HepG2 (cell line): ENCODE data around the gene ATF7IP. TPM values are rescaled to one million over a fixed set of nuclear protein-coding genes. Genes with fewer than 3 reads are reported as not detected.

ENCODE experiments used
- ATAC-seq: fragments of 200-7000 bp; cut with Tn5 transposase; 3 replicates; pipeline ENCODE4 v1.9.1; 2020; ENCODE audit warnings: mild to moderate bottlenecking, moderate library complexity
- BruUV-seq: library from RNA; stranded (reverse); fragments of 400-500 nt; replicated peaks from 2 replicates; lab custom pipeline; 2021; lab: Mats Ljungman, UMichigan
- CTCF ChIA-PET: fragments of 300-600 bp; formaldehyde crosslinking; extraction: SDS; loops from one replicate; lab custom pipeline; 2021; ENCODE audit warnings: low total read pairs, inconsistent platforms, low intra/inter-chr PET ratio; lab: Yijun Ruan, JAX
- POLR2A ChIA-PET: fragments of 350-600 bp; sonication (Branson Sonifier 250); formaldehyde crosslinking; loops from one replicate; lab custom pipeline; 2020; ENCODE audit warnings: antibody characterized with exemption, inconsistent platforms; lab: Yijun Ruan, JAX
- DNase-seq: peaks from one replicate; pipeline ENCODE4 v3.0.0-alpha.2; 2015; ENCODE audit warnings: low spot score
- FAIRE-seq: peaks from 3 replicates; lab custom pipeline; 2011; peaks lifted over from hg19 to GRCh38; lab: Jason Lieb, UNC
- H2AFZ ChIP-seq: one replicate; pipeline ENCODE4 v1.6.1; 2011; ENCODE audit warnings: low read length, inconsistent platforms
- H3K27ac ChIP-seq: fragments of 300-600 bp; 3 replicates; pipeline ENCODE4 v1.8.0; 2011; ENCODE audit warnings: mixed run types, mild to moderate bottlenecking, mixed read lengths, low read length, inconsistent platforms; ENCODE audit not compliant: insufficient read depth; ENCODE audit errors: extremely low read length
- H3K27me3 ChIP-seq, 2 experiments: fragments of 200-600 bp in 1 of 2; 2 replicates in 1 of 2; 3 replicates in 1 of 2; pipeline versions ENCODE4 v1.6.0 to v1.8.0; 2011; ENCODE audit warnings: low read length in 2 of 2, mild to moderate bottlenecking in 2 of 2, moderate library complexity in 2 of 2, inconsistent platforms in 1 of 2; ENCODE audit not compliant: insufficient read depth in 2 of 2, control insufficient read depth in 1 of 2
- H3K36me3 ChIP-seq, 2 experiments: fragments of 200-600 bp in 1 of 2; replicated peaks in 1 of 2; 2 replicates in 1 of 2; 3 replicates in 1 of 2; pipeline versions ENCODE4 v1.5.1 to v1.8.0; 2011; ENCODE audit warnings: low read length in 2 of 2, inconsistent platforms in 1 of 2; ENCODE audit not compliant: insufficient read depth in 2 of 2, control insufficient read depth in 1 of 2
- H3K4me1 ChIP-seq: 2 replicates; pipeline ENCODE4 v1.5.1; 2012; ENCODE audit warnings: low read length, inconsistent platforms; ENCODE audit not compliant: insufficient read depth
- H3K4me2 ChIP-seq: 2 replicates; pipeline ENCODE4 v1.6.0; 2011; ENCODE audit warnings: low read depth, low read length, inconsistent platforms
- H3K4me3 ChIP-seq, 3 experiments: fragments of 200-600 bp in 1 of 3; sonication (generic), shearing (Covaris generic) in 1 of 3; replicated peaks in 1 of 3; 2 replicates each; pipeline ENCODE4 v1.5.1; 2011 to 2016; ENCODE audit warnings: low read length in 3 of 3, inconsistent platforms in 2 of 3, low read depth in 2 of 3, mild to moderate bottlenecking in 2 of 3, control low read depth in 1 of 3, mixed read lengths in 1 of 3; ENCODE audit not compliant: insufficient read depth in 1 of 3
- H3K79me2 ChIP-seq: one replicate; pipeline ENCODE4 v1.6.1; 2011; ENCODE audit warnings: low read length, inconsistent platforms; ENCODE audit not compliant: insufficient read depth
- H3K9ac ChIP-seq: 2 replicates; pipeline ENCODE4 v1.6.0; 2011; ENCODE audit warnings: mild to moderate bottlenecking, low read depth, low read length, inconsistent platforms; ENCODE audit not compliant: insufficient read depth
- H3K9me3 ChIP-seq: 2 replicates; pipeline ENCODE4 v1.5.1; 2012; ENCODE audit warnings: mild to moderate bottlenecking, low read length
- H4K20me1 ChIP-seq: 2 replicates; pipeline ENCODE4 v1.6.0; 2011; ENCODE audit warnings: inconsistent platforms, mild to moderate bottlenecking, low read length, moderate library complexity; ENCODE audit not compliant: insufficient read depth
- ARID5B ChIP-seq: IDR thresholded peaks from 2 replicates; pipeline ENCODE4 v1.4.0; 2020; ENCODE audit warnings: mild to moderate bottlenecking, missing genetic modification reagents
- CBX1 ChIP-seq: IDR thresholded peaks from one replicate; pipeline ENCODE4 v1.6.1; 2016; ENCODE audit warnings: antibody characterized with exemption, low read depth
- MAFK ChIP-seq, 2 experiments: IDR thresholded peaks in 1 of 2; conservative IDR thresholded peaks in 1 of 2; 2 replicates each; pipeline ENCODE4 v1.6.1; 2011; ENCODE audit warnings: improper control_type of control experiment in 2 of 2, low read length in 2 of 2
- MTA3 ChIP-seq: sonication (generic); formaldehyde crosslinking; IDR thresholded peaks from 2 replicates; pipeline ENCODE4 v1.4.0; 2020; ENCODE audit warnings: missing genetic modification reagents
- POGZ ChIP-seq: sonication (generic); formaldehyde crosslinking; IDR thresholded peaks from 2 replicates; pipeline ENCODE4 v1.4.0; 2020; ENCODE audit warnings: mild to moderate bottlenecking, missing genetic modification reagents
- TIGD3 ChIP-seq: sonication (generic); formaldehyde crosslinking; IDR thresholded peaks from 2 replicates; pipeline ENCODE4 v1.5.1; 2020; ENCODE audit warnings: mild to moderate bottlenecking, missing genetic modification reagents, borderline replicate concordance
- TRIM22 ChIP-seq: fragments of 450-650 bp; IDR thresholded peaks from 2 replicates; pipeline ENCODE4 v1.6.1; 2017
- ZBTB1 ChIP-seq: sonication (generic); formaldehyde crosslinking; IDR thresholded peaks from 2 replicates; pipeline ENCODE4 v1.4.0; 2020; ENCODE audit warnings: missing genetic modification reagents, borderline replicate concordance
- ZBTB38 ChIP-seq: sonication (generic); formaldehyde crosslinking; IDR thresholded peaks from 2 replicates; pipeline ENCODE4 v1.5.1; 2020; ENCODE audit warnings: mild to moderate bottlenecking, missing genetic modification reagents
- ZNF660 ChIP-seq: sonication (generic); formaldehyde crosslinking; IDR thresholded peaks from 2 replicates; pipeline ENCODE4 v1.5.1; 2020; ENCODE audit warnings: mild to moderate bottlenecking, low read depth, missing genetic modification reagents, borderline replicate concordance
- ZNF784 ChIP-seq: sonication (generic); formaldehyde crosslinking; IDR thresholded peaks from 2 replicates; pipeline ENCODE4 v1.5.1; 2020; ENCODE audit warnings: missing genetic modification reagents, mild to moderate bottlenecking, borderline replicate concordance
- WGBS: methylation state at CpG from one replicate; pipeline ENCODE4 v1.1.6; 2017; ENCODE audit warnings: low lambda C conversion rate; 5-methylcytosine and 5-hydroxymethylcytosine counted together
- in situ Hi-C: cut with HindIII; loops from 2 replicates; pipeline ENCODE4 v1.10.0; 2017; ENCODE audit warnings: low pct_unique_long_range_greater_than_20kb; ENCODE audit not compliant: extremely low pct_ligation_motif_present
- intact Hi-C: fragments of 100-400 bp; cut with micrococcal nuclease; formaldehyde crosslinking; loops from one replicate; pipeline ENCODE4 v1.10.0; 2022; ENCODE audit not compliant: unreplicated experiment
- polyA plus RNA-seq, 8 experiments: library from polyadenylated mRNA; depleted of rRNA in 3 of 8; stranded (reverse) in 7 of 8; unstranded in 1 of 8; fragments of >200 nt; fragmentation: Illumina TruSeq in 4 of 8; extraction: Trizol in 4 of 8; gene quantifications; 2 replicates each; pipeline versions ENCODE4 v1.2.1 to v1.2.3, GENCODE V29; 2011 to 2016; ENCODE audit warnings: low read depth in 4 of 8, missing spikeins in 1 of 8, mixed read lengths in 1 of 8; ENCODE audit not compliant: insufficient read depth in 1 of 8
- total RNA-seq, 5 experiments: library from RNA; depleted of rRNA; stranded (reverse); fragments of >200 nt; fragmentation: Illumina TruSeq; extraction: Trizol; gene quantifications; 2 replicates each; pipeline ENCODE4 v1.2.3, GENCODE V29; 2016; ENCODE audit warnings: low read depth in 1 of 5

ATF7IP gene
- total and polyA plus RNA-seq, 2 of the 13 experiments (the other 11 are each of a cell fraction or from before 2014, with no cell fraction given), result 1.8 to 11.8 TPM

GRCh38 chr12:14431975-14432374 lies 66.5 kb downstream of the ATF7IP start:
- Histone ChIP-seq H3K27me3 (no peaks in the 10 kb centered on the region), H3K79me2 (no peaks in the 10 kb centered on the region), H3K9me3 (peaks cover 3% of the 10 kb centered on the region; the same call in 1 of the 2 replicates), H3K4me3 (no peak overlapping the region), H3K27ac (no peak overlapping the region), H4K20me1 (no peaks in the 10 kb centered on the region), H2AFZ (no peak overlapping the region), H3K4me2 (no peak overlapping the region), H3K9ac (no peak overlapping the region), H3K36me3 (no peaks in the 10 kb centered on the region), H3K4me1 (no peaks in the 10 kb centered on the region)
- FAIRE-seq, result no peak
- 96% methylated on average over 2 of the region's 2 CpGs for WGBS
- no peak for ATAC-seq
- ChIA-PET POLR2A (no interaction called here), CTCF (no interaction called here)
- TF ChIP-seq ZBTB1, result no peak
- DNase-seq, result no peak
- BruUV-seq, result no TSS peak
- in situ Hi-C loops, result no loop called here
- intact Hi-C loops, result no loop called here

- intact Hi-C loops (no loop called here), in situ Hi-C loops (no loop called here)
- no peak overlapping the region for H3K27ac ChIP-seq
- no TSS peak for BruUV-seq
- CTCF ChIA-PET, result no interaction called here
- H3K36me3 ChIP-seq, result peaks cover 2 to 3% of the 10 kb centered on the region in 2 experiments; a peak in 1 of 5 replicates
- TF ChIP-seq ZNF784 (CRISPR knock-in tag), result no peak
- no peak for TF ChIP-seq ZNF660
- TF ChIP-seq ZBTB38 (CRISPR knock-in tag), result no peak
- no peak for TF ChIP-seq MTA3
- TF ChIP-seq CBX1, result no peak
- TF ChIP-seq TIGD3 (CRISPR knock-in tag), result no peak
- no peak for TF ChIP-seq POGZ
- no peak for TF ChIP-seq TRIM22
- no peak for TF ChIP-seq ARID5B (CRISPR knock-in tag)
- TF ChIP-seq MAFK (conservative IDR thresholded peaks at IDR 0.05 in 1 of 2, IDR thresholded peaks at IDR 0.05 in 1 of 2; ENCODE audit: low read length in 2 of 2), result no peak
- no peak for DNase-seq
- H2AFZ ChIP-seq, result no peak overlapping the region
- no peaks in the 10 kb centered on the region for H3K27me3 ChIP-seq
- WGBS, result 89% methylated on average over 1 of the region's 1 CpG
- no peak for FAIRE-seq
- POLR2A ChIA-PET, result no interaction called here
- H3K4me3 ChIP-seq, result no peak overlapping the region
- no peak overlapping the region for H3K4me2 ChIP-seq
- H3K9ac ChIP-seq, result no peak overlapping the region
- H3K4me1 ChIP-seq, result no peaks in the 10 kb centered on the region
- no peaks in the 10 kb centered on the region for H4K20me1 ChIP-seq
- no peak for ATAC-seq
- H3K9me3 ChIP-seq, result no peaks in the 10 kb centered on the region
- H3K79me2 ChIP-seq, result no peaks in the 10 kb centered on the region
Measured at GRCh38 chr12:14435627-14436026, 70.1 kb downstream of the ATF7IP start.
